HepG2 (cell line): ENCODE results near the gene H3-3A. TPM values are rescaled to one million over a fixed set of nuclear protein-coding genes. Genes with fewer than 3 reads are reported as not detected.

ENCODE experiments used
- CENPT ChIP-seq: sonication (generic); formaldehyde crosslinking; IDR thresholded peaks from 2 replicates; pipeline ENCODE4 v1.8.0; 2022; ENCODE audit warnings: low read depth, mild to moderate bottlenecking, moderate library complexity, missing genetic modification reagents
- FOXK2 ChIP-seq: fragments of 450-650 bp; IDR thresholded peaks from 2 replicates; pipeline ENCODE4 v1.6.1; 2016
- HES4 ChIP-seq: sonication (generic); formaldehyde crosslinking; IDR thresholded peaks from 2 replicates; pipeline ENCODE4 v1.9.0; 2021; ENCODE audit warnings: mild to moderate bottlenecking, missing genetic modification reagents, borderline replicate concordance
- HMG20B ChIP-seq: conservative IDR thresholded peaks from 2 replicates; pipeline ENCODE4 v1.6.1; 2016; ENCODE audit warnings: missing genetic modification reagents, missing compliant biosample characterization
- HMGA1 ChIP-seq: sonication (generic); formaldehyde crosslinking; conservative IDR thresholded peaks from 2 replicates; pipeline ENCODE4 v1.4.0; 2020; ENCODE audit warnings: missing genetic modification reagents
- IKZF4 ChIP-seq: sonication (generic); formaldehyde crosslinking; IDR thresholded peaks from 2 replicates; pipeline ENCODE4 v1.5.1; 2020; ENCODE audit warnings: borderline replicate concordance, mild to moderate bottlenecking, low read depth, missing genetic modification reagents; ENCODE audit errors: not compliant biosample characterization
- KDM2A ChIP-seq: sonication (generic); formaldehyde crosslinking; IDR thresholded peaks from 2 replicates; pipeline ENCODE4 v1.4.0; 2020; ENCODE audit warnings: low read depth, missing genetic modification reagents, borderline replicate concordance
- MED1 ChIP-seq: sonication (generic); formaldehyde crosslinking; IDR thresholded peaks from 2 replicates; pipeline ENCODE4 v1.4.0; 2020; ENCODE audit warnings: missing genetic modification reagents
- ONECUT2 ChIP-seq: sonication (generic); formaldehyde crosslinking; IDR thresholded peaks from 2 replicates; pipeline ENCODE4 v1.4.0; 2020; ENCODE audit warnings: missing genetic modification reagents
- PHF21A ChIP-seq: sonication (generic); formaldehyde crosslinking; IDR thresholded peaks from 2 replicates; pipeline ENCODE4 v1.5.0; 2020; ENCODE audit warnings: mild to moderate bottlenecking, missing genetic modification reagents
- YEATS2 ChIP-seq: sonication (generic); formaldehyde crosslinking; IDR thresholded peaks from 2 replicates; pipeline ENCODE4 v1.4.0; 2020; ENCODE audit warnings: missing genetic modification reagents, borderline replicate concordance
- ZBTB21 ChIP-seq: sonication (generic); formaldehyde crosslinking; IDR thresholded peaks from 2 replicates; pipeline ENCODE4 v1.4.0; 2020; ENCODE audit warnings: missing genetic modification reagents
- ZNF367 ChIP-seq: sonication (generic); formaldehyde crosslinking; IDR thresholded peaks from 2 replicates; pipeline ENCODE4 v1.4.0; 2020; ENCODE audit warnings: missing genetic modification reagents, borderline replicate concordance
- ZNF501 ChIP-seq: sonication (generic); formaldehyde crosslinking; IDR thresholded peaks from 2 replicates; pipeline ENCODE4 v1.5.1; 2020; ENCODE audit warnings: mild to moderate bottlenecking, moderate library complexity, missing genetic modification reagents
- ZNF768 ChIP-seq: sonication (generic); formaldehyde crosslinking; IDR thresholded peaks from 2 replicates; pipeline ENCODE4 v1.4.0; 2020; ENCODE audit warnings: missing genetic modification reagents
- ZNF777 ChIP-seq: sonication (generic); formaldehyde crosslinking; IDR thresholded peaks from 2 replicates; pipeline ENCODE4 v1.4.0; 2020; ENCODE audit warnings: missing genetic modification reagents
- polyA plus RNA-seq, 8 experiments: library from polyadenylated mRNA; depleted of rRNA in 3 of 8; stranded (reverse) in 7 of 8; unstranded in 1 of 8; fragments of >200 nt; fragmentation: Illumina TruSeq in 4 of 8; extraction: Trizol in 4 of 8; gene quantifications; 2 replicates each; pipeline versions ENCODE4 v1.2.1 to v1.2.3, GENCODE V29; 2011 to 2016; ENCODE audit warnings: low read depth in 4 of 8, missing spikeins in 1 of 8, mixed read lengths in 1 of 8; ENCODE audit not compliant: insufficient read depth in 1 of 8
- total RNA-seq, 5 experiments: library from RNA; depleted of rRNA; stranded (reverse); fragments of >200 nt; fragmentation: Illumina TruSeq; extraction: Trizol; gene quantifications; 2 replicates each; pipeline ENCODE4 v1.2.3, GENCODE V29; 2016; ENCODE audit warnings: low read depth in 1 of 5
- TF ChIP-seq, protein P1 (sequence below): sonication (generic); formaldehyde crosslinking; IDR thresholded peaks from 2 replicates; pipeline ENCODE4 v1.5.0; 2020; ENCODE audit warnings: mild to moderate bottlenecking, missing genetic modification reagents, borderline replicate concordance
- TF ChIP-seq, protein P2 (sequence below): sonication (generic); formaldehyde crosslinking; IDR thresholded peaks from 2 replicates; pipeline ENCODE4 v1.4.0; 2020; ENCODE audit warnings: missing genetic modification reagents, mild to moderate bottlenecking, borderline replicate concordance
- TF ChIP-seq, protein P3 (sequence below): sonication (generic); formaldehyde crosslinking; IDR thresholded peaks from 2 replicates; pipeline ENCODE4 v1.4.0; 2020; ENCODE audit warnings: missing genetic modification reagents

The H3-3A gene
- total and polyA plus RNA-seq, 2 of the 13 experiments (the other 11 are each of a cell fraction or from before 2014, with no cell fraction given): 221 to 320 TPM

DNA sequence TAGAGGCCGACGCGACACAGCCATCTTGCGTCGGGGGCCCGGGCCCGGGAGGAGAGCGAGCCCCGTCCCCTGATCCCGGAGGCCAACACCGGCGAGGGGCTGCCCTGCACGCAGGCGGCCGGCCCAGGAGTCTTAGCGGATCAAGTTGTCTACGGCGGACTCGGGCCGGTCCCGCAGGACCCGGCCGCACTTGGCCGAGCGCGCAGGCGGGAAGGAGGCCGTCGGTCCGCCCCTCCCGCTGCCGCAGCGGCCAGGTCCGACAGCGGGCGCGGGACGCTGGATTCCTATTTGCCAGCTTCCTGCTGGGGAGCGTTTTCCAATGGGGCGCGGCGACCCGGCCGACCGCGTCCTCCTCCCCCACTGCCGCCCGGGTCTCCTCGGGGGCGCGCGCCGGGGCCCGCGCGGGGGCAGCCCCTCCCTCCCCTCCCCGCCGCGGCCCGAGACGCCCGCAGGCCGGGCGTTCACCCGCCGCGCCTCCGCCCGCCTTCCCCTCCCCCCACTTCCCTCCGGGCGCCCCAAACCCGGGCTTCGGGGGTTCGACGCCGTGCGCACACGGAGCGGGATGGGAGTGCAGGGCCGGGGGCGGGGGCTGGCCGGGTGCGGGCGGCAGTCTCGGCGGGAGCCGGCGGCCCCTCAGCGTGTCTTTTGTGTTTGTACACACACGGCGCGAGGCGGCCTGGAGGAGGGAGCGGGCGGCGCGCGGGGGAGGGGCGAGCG lies 517 bp upstream of the H3-3A start (continued):
- TF ChIP-seq, protein P1, sequence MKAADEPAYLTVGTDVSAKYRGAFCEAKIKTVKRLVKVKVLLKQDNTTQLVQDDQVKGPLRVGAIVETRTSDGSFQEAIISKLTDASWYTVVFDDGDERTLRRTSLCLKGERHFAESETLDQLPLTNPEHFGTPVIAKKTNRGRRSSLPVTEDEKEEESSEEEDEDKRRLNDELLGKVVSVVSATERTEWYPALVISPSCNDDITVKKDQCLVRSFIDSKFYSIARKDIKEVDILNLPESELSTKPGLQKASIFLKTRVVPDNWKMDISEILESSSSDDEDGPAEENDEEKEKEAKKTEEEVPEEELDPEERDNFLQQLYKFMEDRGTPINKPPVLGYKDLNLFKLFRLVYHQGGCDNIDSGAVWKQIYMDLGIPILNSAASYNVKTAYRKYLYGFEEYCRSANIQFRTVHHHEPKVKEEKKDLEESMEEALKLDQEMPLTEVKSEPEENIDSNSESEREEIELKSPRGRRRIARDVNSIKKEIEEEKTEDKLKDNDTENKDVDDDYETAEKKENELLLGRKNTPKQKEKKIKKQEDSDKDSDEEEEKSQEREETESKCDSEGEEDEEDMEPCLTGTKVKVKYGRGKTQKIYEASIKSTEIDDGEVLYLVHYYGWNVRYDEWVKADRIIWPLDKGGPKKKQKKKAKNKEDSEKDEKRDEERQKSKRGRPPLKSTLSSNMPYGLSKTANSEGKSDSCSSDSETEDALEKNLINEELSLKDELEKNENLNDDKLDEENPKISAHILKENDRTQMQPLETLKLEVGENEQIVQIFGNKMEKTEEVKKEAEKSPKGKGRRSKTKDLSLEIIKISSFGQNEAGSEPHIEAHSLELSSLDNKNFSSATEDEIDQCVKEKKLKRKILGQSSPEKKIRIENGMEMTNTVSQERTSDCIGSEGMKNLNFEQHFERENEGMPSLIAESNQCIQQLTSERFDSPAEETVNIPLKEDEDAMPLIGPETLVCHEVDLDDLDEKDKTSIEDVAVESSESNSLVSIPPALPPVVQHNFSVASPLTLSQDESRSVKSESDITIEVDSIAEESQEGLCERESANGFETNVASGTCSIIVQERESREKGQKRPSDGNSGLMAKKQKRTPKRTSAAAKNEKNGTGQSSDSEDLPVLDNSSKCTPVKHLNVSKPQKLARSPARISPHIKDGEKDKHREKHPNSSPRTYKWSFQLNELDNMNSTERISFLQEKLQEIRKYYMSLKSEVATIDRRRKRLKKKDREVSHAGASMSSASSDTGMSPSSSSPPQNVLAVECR (CRISPR knock-in tag): peak; percentile 52
- TF ChIP-seq IKZF4 (CRISPR knock-in tag) (no peak), HMGA1 (no peak), MED1 (peak; percentile 33; the same call in 1 of the 2 replicates), PHF21A (peak; percentile 79), ZNF768 (CRISPR knock-in tag) (peak; percentile 65), CENPT (CRISPR knock-in tag) (no peak), ZBTB21 (CRISPR knock-in tag) (no peak), ZNF777 (CRISPR knock-in tag) (peak; percentile 90), FOXK2 (no peak), ZNF501 (peak; percentile 55; the same call in 1 of the 2 replicates), HMG20B (no peak), ONECUT2 (CRISPR knock-in tag) (no peak), YEATS2 (CRISPR knock-in tag) (peak; percentile 52), KDM2A (peak; percentile 70), HES4 (CRISPR knock-in tag) (peak; percentile 8; the same call in 1 of the 2 replicates), ZNF367 (CRISPR knock-in tag) (no peak)
- TF ChIP-seq, protein P2, sequence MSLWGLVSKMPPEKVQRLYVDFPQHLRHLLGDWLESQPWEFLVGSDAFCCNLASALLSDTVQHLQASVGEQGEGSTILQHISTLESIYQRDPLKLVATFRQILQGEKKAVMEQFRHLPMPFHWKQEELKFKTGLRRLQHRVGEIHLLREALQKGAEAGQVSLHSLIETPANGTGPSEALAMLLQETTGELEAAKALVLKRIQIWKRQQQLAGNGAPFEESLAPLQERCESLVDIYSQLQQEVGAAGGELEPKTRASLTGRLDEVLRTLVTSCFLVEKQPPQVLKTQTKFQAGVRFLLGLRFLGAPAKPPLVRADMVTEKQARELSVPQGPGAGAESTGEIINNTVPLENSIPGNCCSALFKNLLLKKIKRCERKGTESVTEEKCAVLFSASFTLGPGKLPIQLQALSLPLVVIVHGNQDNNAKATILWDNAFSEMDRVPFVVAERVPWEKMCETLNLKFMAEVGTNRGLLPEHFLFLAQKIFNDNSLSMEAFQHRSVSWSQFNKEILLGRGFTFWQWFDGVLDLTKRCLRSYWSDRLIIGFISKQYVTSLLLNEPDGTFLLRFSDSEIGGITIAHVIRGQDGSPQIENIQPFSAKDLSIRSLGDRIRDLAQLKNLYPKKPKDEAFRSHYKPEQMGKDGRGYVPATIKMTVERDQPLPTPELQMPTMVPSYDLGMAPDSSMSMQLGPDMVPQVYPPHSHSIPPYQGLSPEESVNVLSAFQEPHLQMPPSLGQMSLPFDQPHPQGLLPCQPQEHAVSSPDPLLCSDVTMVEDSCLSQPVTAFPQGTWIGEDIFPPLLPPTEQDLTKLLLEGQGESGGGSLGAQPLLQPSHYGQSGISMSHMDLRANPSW: no peak
- TF ChIP-seq, protein P3, sequence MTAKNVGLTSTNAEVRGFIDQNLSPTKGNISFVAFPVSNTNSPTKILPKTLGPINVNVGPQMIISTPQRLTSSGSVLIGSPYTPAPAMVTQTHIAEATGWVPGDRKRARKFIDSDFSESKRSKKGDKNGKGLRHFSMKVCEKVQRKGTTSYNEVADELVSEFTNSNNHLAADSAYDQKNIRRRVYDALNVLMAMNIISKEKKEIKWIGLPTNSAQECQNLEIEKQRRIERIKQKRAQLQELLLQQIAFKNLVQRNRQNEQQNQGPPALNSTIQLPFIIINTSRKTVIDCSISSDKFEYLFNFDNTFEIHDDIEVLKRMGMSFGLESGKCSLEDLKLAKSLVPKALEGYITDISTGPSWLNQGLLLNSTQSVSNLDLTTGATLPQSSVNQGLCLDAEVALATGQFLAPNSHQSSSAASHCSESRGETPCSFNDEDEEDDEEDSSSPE (CRISPR knock-in tag): peak; percentile 77; the same call in 1 of the 2 replicates
